HepG2 (cell line): ENCODE measurements around the gene FUT8.

Experiments used
- CTCF ChIP-seq: sonication (generic); formaldehyde crosslinking; IDR thresholded peaks from 2 replicates; pipeline ENCODE4 v1.5.0; 2020; ENCODE audit warnings: mild to moderate bottlenecking, missing genetic modification reagents, moderate library complexity
- POLR2G ChIP-seq: fragments of 200-400 bp; formaldehyde crosslinking; IDR thresholded peaks from 2 replicates; pipeline ENCODE4 v1.6.1; 2018; ENCODE audit warnings: mild to moderate bottlenecking, low read depth, low read length, moderate library complexity
- PRPF4 ChIP-seq: fragments of 200-400 bp; formaldehyde crosslinking; IDR thresholded peaks from 2 replicates; pipeline ENCODE4 v1.6.1; 2016; ENCODE audit warnings: low read length, low read depth; ENCODE audit not compliant: poor library complexity, severe bottlenecking
- RFX5 ChIP-seq: IDR thresholded peaks from 2 replicates; pipeline ENCODE4 v1.6.1; 2011; ENCODE audit warnings: low read depth, low read length, improper control_type of control experiment
- SMC3 ChIP-seq: IDR thresholded peaks from 2 replicates; pipeline ENCODE4 v1.6.1; 2011; ENCODE audit warnings: low read length, improper control_type of control experiment
- SSRP1 ChIP-seq: IDR thresholded peaks from 2 replicates; pipeline ENCODE4 v1.6.1; 2016; ENCODE audit warnings: control low read depth
- TF ChIP-seq, protein P1 (sequence below): fragments of 450-650 bp; IDR thresholded peaks from 2 replicates; pipeline ENCODE4 v1.6.1; 2016
- TF ChIP-seq, protein P2 (sequence below): sonication (generic); formaldehyde crosslinking; IDR thresholded peaks from 2 replicates; pipeline ENCODE4 v1.8.0; 2022; ENCODE audit warnings: low read depth, missing genetic modification reagents
- TF ChIP-seq, protein P3 (sequence below): sonication (generic); formaldehyde crosslinking; IDR thresholded peaks from 2 replicates; pipeline ENCODE4 v1.4.0; 2020; ENCODE audit warnings: missing genetic modification reagents
- TF ChIP-seq, protein P4 (sequence below): sonication (generic); formaldehyde crosslinking; IDR thresholded peaks from 2 replicates; pipeline ENCODE4 v1.5.0; 2020; ENCODE audit warnings: mild to moderate bottlenecking, missing genetic modification reagents

DNA sequence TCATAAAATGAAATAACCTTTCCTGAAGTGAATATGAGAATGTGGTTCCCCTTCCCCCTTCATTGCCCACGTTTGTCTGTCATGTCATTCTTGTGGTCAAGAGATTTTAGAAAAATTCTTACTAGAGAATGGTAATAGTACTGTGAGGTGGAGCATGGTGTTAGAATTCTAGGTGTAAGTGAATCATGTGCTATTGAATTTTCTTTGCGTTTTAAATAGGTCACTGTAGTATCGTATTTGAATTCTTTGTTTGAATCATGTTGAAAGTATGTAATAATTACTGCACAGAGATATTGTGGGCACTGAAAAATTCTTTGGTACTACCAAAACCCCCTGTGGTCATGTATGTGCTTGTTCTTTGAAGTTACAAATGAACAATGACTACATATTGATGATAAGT lies 49.9 kb downstream of the FUT8 start:
- TF ChIP-seq, protein P1, sequence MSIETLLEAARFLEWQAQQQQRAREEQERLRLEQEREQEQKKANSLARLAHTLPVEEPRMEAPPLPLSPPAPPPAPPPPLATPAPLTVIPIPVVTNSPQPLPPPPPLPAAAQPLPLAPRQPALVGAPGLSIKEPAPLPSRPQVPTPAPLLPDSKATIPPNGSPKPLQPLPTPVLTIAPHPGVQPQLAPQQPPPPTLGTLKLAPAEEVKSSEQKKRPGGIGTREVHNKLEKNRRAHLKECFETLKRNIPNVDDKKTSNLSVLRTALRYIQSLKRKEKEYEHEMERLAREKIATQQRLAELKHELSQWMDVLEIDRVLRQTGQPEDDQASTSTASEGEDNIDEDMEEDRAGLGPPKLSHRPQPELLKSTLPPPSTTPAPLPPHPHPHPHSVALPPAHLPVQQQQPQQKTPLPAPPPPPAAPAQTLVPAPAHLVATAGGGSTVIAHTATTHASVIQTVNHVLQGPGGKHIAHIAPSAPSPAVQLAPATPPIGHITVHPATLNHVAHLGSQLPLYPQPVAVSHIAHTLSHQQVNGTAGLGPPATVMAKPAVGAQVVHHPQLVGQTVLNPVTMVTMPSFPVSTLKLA = no peak
- TF ChIP-seq, protein P2, sequence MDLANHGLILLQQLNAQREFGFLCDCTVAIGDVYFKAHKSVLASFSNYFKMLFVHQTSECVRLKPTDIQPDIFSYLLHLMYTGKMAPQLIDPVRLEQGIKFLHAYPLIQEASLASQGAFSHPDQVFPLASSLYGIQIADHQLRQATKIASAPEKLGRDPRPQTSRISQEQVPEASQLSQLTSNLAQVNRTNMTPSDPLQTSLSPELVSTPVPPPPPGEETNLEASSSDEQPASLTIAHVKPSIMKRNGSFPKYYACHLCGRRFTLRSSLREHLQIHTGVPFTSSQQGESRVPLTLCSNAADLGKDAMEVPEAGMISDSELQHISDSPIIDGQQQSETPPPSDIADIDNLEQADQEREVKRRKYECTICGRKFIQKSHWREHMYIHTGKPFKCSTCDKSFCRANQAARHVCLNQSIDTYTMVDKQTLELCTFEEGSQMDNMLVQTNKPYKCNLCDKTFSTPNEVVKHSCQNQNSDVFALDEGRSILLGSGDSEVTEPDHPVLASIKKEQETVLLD = no peak
- no peak for TF ChIP-seq POLR2G
- TF ChIP-seq, protein P3, sequence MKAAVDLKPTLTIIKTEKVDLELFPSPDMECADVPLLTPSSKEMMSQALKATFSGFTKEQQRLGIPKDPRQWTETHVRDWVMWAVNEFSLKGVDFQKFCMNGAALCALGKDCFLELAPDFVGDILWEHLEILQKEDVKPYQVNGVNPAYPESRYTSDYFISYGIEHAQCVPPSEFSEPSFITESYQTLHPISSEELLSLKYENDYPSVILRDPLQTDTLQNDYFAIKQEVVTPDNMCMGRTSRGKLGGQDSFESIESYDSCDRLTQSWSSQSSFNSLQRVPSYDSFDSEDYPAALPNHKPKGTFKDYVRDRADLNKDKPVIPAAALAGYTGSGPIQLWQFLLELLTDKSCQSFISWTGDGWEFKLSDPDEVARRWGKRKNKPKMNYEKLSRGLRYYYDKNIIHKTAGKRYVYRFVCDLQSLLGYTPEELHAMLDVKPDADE = no peak
- no peak for TF ChIP-seq SMC3
- TF ChIP-seq RFX5 = no peak
- TF ChIP-seq, protein P4, sequence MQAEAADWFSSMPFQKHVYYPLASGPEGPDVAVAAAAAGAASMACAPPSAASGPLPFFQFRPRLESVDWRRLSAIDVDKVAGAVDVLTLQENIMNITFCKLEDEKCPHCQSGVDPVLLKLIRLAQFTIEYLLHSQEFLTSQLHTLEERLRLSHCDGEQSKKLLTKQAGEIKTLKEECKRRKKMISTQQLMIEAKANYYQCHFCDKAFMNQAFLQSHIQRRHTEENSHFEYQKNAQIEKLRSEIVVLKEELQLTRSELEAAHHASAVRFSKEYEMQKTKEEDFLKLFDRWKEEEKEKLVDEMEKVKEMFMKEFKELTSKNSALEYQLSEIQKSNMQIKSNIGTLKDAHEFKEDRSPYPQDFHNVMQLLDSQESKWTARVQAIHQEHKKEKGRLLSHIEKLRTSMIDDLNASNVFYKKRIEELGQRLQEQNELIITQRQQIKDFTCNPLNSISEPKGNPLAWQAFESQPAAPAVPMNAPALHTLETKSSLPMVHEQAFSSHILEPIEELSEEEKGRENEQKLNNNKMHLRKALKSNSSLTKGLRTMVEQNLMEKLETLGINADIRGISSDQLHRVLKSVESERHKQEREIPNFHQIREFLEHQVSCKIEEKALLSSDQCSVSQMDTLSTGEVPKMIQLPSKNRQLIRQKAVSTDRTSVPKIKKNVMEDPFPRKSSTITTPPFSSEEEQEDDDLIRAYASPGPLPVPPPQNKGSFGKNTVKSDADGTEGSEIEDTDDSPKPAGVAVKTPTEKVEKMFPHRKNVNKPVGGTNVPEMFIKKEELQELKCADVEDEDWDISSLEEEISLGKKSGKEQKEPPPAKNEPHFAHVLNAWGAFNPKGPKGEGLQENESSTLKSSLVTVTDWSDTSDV (CRISPR knock-in tag) = no peak
- no peak for TF ChIP-seq SSRP1
- TF ChIP-seq PRPF4 = no peak
- no peak for TF ChIP-seq CTCF (CRISPR knock-in tag)
